K562 (cell line): ENCODE data around the gene BMPER. TPM values are rescaled to one million over a fixed set of nuclear protein-coding genes. Genes with fewer than 3 reads are reported as not detected.

Source experiments
- ATAC-seq: fragments of 200-7000 bp; cut with Tn5 transposase; 3 replicates; pipeline ENCODE4 v1.9.1; 2020; ENCODE audit warnings: moderate library complexity
- BruUV-seq: library from RNA; stranded (reverse); fragments of 400-500 nt; replicated peaks from 2 replicates; lab custom pipeline; 2021; lab: Mats Ljungman, UMichigan
- CTCF ChIA-PET: fragments of 300-600 bp; formaldehyde crosslinking; extraction: SDS; loops from one replicate; lab custom pipeline; 2021; ENCODE audit warnings: low intra/inter-chr PET ratio; lab: Yijun Ruan, JAX
- POLR2A ChIA-PET: fragments of 300-600, 350-650 bp; sonication (Branson Sonifier 250); formaldehyde crosslinking; extraction: SDS; loops from one replicate; lab custom pipeline; 2021; ENCODE audit warnings: antibody characterized with exemption, inconsistent platforms; lab: Yijun Ruan, JAX
- DNase-seq, 4 experiments: peaks; one replicate each; pipeline versions ENCODE4 v3.0.0 to v3.0.0-alpha.2; 2011 to 2018; ENCODE audit warnings: low spot score in 3 of 4, mixed read lengths in 3 of 4; ENCODE audit errors: extremely low read depth in 1 of 4
- FAIRE-seq: peaks from 2 replicates; lab custom pipeline; 2011; peaks lifted over from hg19 to GRCh38; lab: Jason Lieb, UNC
- H2AFZ ChIP-seq: 2 replicates; pipeline ENCODE4 v1.6.0; 2011; ENCODE audit warnings: low read depth, low read length, control low read depth, inconsistent platforms
- H3K27ac ChIP-seq: fragments of 200-600 bp; 3 replicates; pipeline ENCODE4 v1.8.0; 2011; ENCODE audit warnings: low read depth, mild to moderate bottlenecking, control low read depth, inconsistent platforms, low read length, moderate library complexity, mixed read lengths; ENCODE audit errors: extremely low read depth
- H3K27me3 ChIP-seq, 2 experiments: fragments of 300-600 bp in 1 of 2; 2 replicates in 1 of 2; 3 replicates in 1 of 2; pipeline versions ENCODE4 v1.6.0 to v1.8.0; 2011; ENCODE audit warnings: inconsistent platforms in 2 of 2, low read length in 2 of 2, mild to moderate bottlenecking in 1 of 2, mixed read lengths in 1 of 2, moderate library complexity in 1 of 2; ENCODE audit not compliant: control insufficient read depth in 2 of 2, insufficient read depth in 2 of 2
- H3K36me3 ChIP-seq: fragments of 300-600 bp; 3 replicates; pipeline ENCODE4 v1.8.0; 2011; ENCODE audit warnings: mild to moderate bottlenecking, low read length, inconsistent platforms; ENCODE audit not compliant: control insufficient read depth, insufficient read depth
- H3K4me1 ChIP-seq, 2 experiments: fragments of 200-600 bp in 1 of 2; replicated peaks in 1 of 2; 2 replicates in 1 of 2; 3 replicates in 1 of 2; pipeline versions ENCODE4 v1.5.1 to v1.8.0; 2011; ENCODE audit warnings: inconsistent platforms in 2 of 2, low read length in 2 of 2, mild to moderate bottlenecking in 1 of 2, mixed read lengths in 1 of 2, moderate library complexity in 1 of 2; ENCODE audit not compliant: control insufficient read depth in 2 of 2, insufficient read depth in 2 of 2
- H3K4me2 ChIP-seq: 2 replicates; pipeline ENCODE4 v1.6.1; 2011; ENCODE audit warnings: low read length, control low read depth, inconsistent platforms, mixed read lengths; ENCODE audit not compliant: insufficient read depth
- H3K4me3 ChIP-seq: fragments of 200-600 bp; sonication (generic), shearing (Covaris generic); 2 replicates; pipeline ENCODE4 v1.5.1; 2016; ENCODE audit warnings: control low read depth, inconsistent platforms
- H3K79me2 ChIP-seq: fragments of 200-600 bp; 3 replicates; pipeline ENCODE4 v1.8.0; 2011; ENCODE audit warnings: low read length, inconsistent platforms; ENCODE audit not compliant: control insufficient read depth, insufficient read depth
- H3K9ac ChIP-seq, 2 experiments: 2 replicates each; pipeline versions ENCODE4 v1.6.0 to v1.6.1; 2011; ENCODE audit warnings: low read depth in 2 of 2, low read length in 2 of 2, control low read depth in 1 of 2, inconsistent platforms in 1 of 2, mild to moderate bottlenecking in 1 of 2, mixed read lengths in 1 of 2; ENCODE audit not compliant: insufficient read depth in 1 of 2
- H3K9me1 ChIP-seq: one replicate; pipeline ENCODE4 v1.6.0; 2011; ENCODE audit warnings: inconsistent platforms, mild to moderate bottlenecking, low read length, moderate library complexity; ENCODE audit not compliant: control insufficient read depth, insufficient read depth
- H3K9me3 ChIP-seq: replicated peaks from 2 replicates; pipeline ENCODE4 v1.5.1; 2011; ENCODE audit warnings: low read depth, low read length, inconsistent platforms; ENCODE audit not compliant: control insufficient read depth, insufficient read depth
- H4K20me1 ChIP-seq: replicated peaks from 2 replicates; pipeline ENCODE4 v1.6.1; 2011; ENCODE audit warnings: low read length, inconsistent platforms, mixed read lengths; ENCODE audit not compliant: control insufficient read depth, insufficient read depth
- ADNP ChIP-seq: fragments of 200-800 bp; sonication (Bioruptor generic); IDR thresholded peaks from 2 replicates; pipeline ENCODE4 v1.6.1; 2016; ENCODE audit warnings: missing genetic modification characterization, missing compliant biosample characterization
- IRF9 ChIP-seq: fragments of 450-650 bp; IDR thresholded peaks from 2 replicates; pipeline ENCODE4 v1.6.1; 2016; ENCODE audit warnings: missing biosample characterization, missing genetic modification characterization
- KLF10 ChIP-seq: fragments of 250-450 bp; sonication (Bioruptor Pico); IDR thresholded peaks from 2 replicates; pipeline ENCODE4 v1.6.1; 2021; ENCODE audit warnings: matching md5 sums
- MNT ChIP-seq, 2 experiments: fragments of 450-650 bp; conservative IDR thresholded peaks; 2 replicates each; pipeline ENCODE4 v1.6.1; 2017; ENCODE audit warnings: mild to moderate bottlenecking in 2 of 2, moderate library complexity in 2 of 2
- NBN ChIP-seq: fragments of 450-650 bp; IDR thresholded peaks from 2 replicates; pipeline ENCODE4 v1.6.1; 2016; ENCODE audit warnings: low read depth, mild to moderate bottlenecking
- NFIX ChIP-seq: fragments of 250-450 bp; sonication (Bioruptor Pico); IDR thresholded peaks from 2 replicates; pipeline ENCODE4 v1.4.0; 2020; ENCODE audit warnings: low read depth, mild to moderate bottlenecking, moderate library complexity
- NR2F6 ChIP-seq: fragments of 450-650 bp; formaldehyde crosslinking; IDR thresholded peaks from 2 replicates; pipeline ENCODE4 v1.4.0; 2020; ENCODE audit warnings: mild to moderate bottlenecking
- PCBP1 ChIP-seq: fragments of 200-400 bp; formaldehyde crosslinking; IDR thresholded peaks from 2 replicates; pipeline ENCODE4 v1.6.1; 2018; ENCODE audit warnings: mild to moderate bottlenecking, low read depth, low read length; ENCODE audit not compliant: poor library complexity, severe bottlenecking
- SNRNP70 ChIP-seq: fragments of 200-400 bp; formaldehyde crosslinking; optimal IDR thresholded peaks from 2 replicates; pipeline ENCODE3; 2017; ENCODE audit warnings: low read depth, low read length
- TCF7 ChIP-seq: sonication (generic); IDR thresholded peaks from 2 replicates; pipeline ENCODE4 v1.6.1; 2016; ENCODE audit warnings: antibody characterized with exemption, borderline replicate concordance
- U2AF1 ChIP-seq: fragments of 200-400 bp; formaldehyde crosslinking; optimal IDR thresholded peaks from 2 replicates; pipeline ENCODE3; 2017; ENCODE audit warnings: mild to moderate bottlenecking, low read depth, low read length, moderate library complexity
- ZKSCAN1 ChIP-seq: fragments of 150-350 bp; IDR thresholded peaks from 2 replicates; pipeline ENCODE4 v1.6.1; 2016; ENCODE audit warnings: low read depth, low read length
- WGBS: fragments of 100-300 bp; shearing (Covaris generic); methylation state at CpG from one replicate; pipeline ENCODE4 v1.1.6; 2016; ENCODE audit warnings: low coverage, mixed read lengths; ENCODE audit not compliant: insufficient coverage; ENCODE audit errors: missing lambda C conversion rate; 5-methylcytosine and 5-hydroxymethylcytosine counted together
- in situ Hi-C: fragments of 300-500 bp; cut with MboI; formaldehyde crosslinking; loops from 4 replicates; pipeline ENCODE4 v1.15.0; 2018; ENCODE audit warnings: inconsistent platforms, mixed read lengths
- intact Hi-C: fragments of 100-400 bp; cut with micrococcal nuclease; formaldehyde crosslinking; loops from 2 replicates; pipeline ENCODE4 v1.14.2; 2022
- polyA plus RNA-seq, 8 experiments: library from polyadenylated mRNA; depleted of rRNA in 4 of 8; stranded (reverse) in 5 of 8; unstranded in 3 of 8; fragments of >200 nt; fragmentation: Nextera tagmentation in 2 of 8; fragmentation: Illumina TruSeq in 1 of 8; extraction: Ambion mirVana in 2 of 8; extraction: Trizol in 1 of 8; gene quantifications; 2 replicates each; pipeline versions ENCODE4 v1.2.1 to v1.2.3, GENCODE V29; 2011 to 2014; ENCODE audit warnings: inconsistent platforms in 1 of 8, missing spikeins in 1 of 8
- total RNA-seq, 7 experiments: library from RNA; depleted of rRNA in 6 of 7; stranded (reverse); fragments of >200 nt in 6 of 7; fragmentation: Illumina TruSeq in 2 of 7; extraction: Trizol in 2 of 7; gene quantifications; 2 replicates each; pipeline versions ENCODE4 v1.2.1 to v1.2.3, GENCODE V29; 2011 to 2021; ENCODE audit warnings: low replicate concordance in 1 of 7

Gene BMPER
- total and polyA plus RNA-seq, 9 of the 15 experiments (the other 6 are each of a cell fraction or from before 2014, with no cell fraction given), result not detected

- FAIRE-seq (no peak), DNase-seq (no peak), ATAC-seq (no peak)
- CTCF ChIA-PET, result no interaction called here
- Histone ChIP-seq H3K9me1 (no peaks in the 10 kb centered on the region), H3K27ac (no peak overlapping the region), H3K9ac (no peak overlapping the region), H3K4me2 (no peak overlapping the region), H3K27me3 (no peaks in the 10 kb centered on the region), H4K20me1 (no peaks in the 10 kb centered on the region), H2AFZ (no peak overlapping the region), H3K4me1 (no peaks in the 10 kb centered on the region), H3K9me3 (no peaks in the 10 kb centered on the region), H3K36me3 (no peaks in the 10 kb centered on the region), H3K4me3 (no peak overlapping the region), H3K79me2 (no peaks in the 10 kb centered on the region)
- TF ChIP-seq U2AF1 (no peak), MNT (conservative IDR thresholded peaks at IDR 0.05) (no peak), ZKSCAN1 (no peak), PCBP1 (no peak), IRF9 (tag) (no peak), NR2F6 (CRISPR knock-in tag) (no peak), NFIX (no peak), TCF7 (no peak), KLF10 (CRISPR knock-in tag) (no peak), SNRNP70 (no peak), ADNP (tag) (no peak), NBN (no peak)
- POLR2A ChIA-PET, result no interaction called here
- intact Hi-C loops (no loop called here), in situ Hi-C loops (no loop called here)
- WGBS, result 0% methylated on average over 1 of the region's 1 CpG
- no TSS peak for BruUV-seq
These were observed 260.1 kb downstream of the BMPER start for GRCh38 chr7:34165466-34165865.
